ENCODE results near the gene DAPK1. TPM values are rescaled to one million over a fixed set of nuclear protein-coding genes. Genes with fewer than 3 reads are reported as not detected.
"Not testable (repeated sequence)": the region's sequence is repeated elsewhere in the genome, so short reads cannot be mapped to it uniquely, and the experiment has no call there.

Gene DAPK1
- polyA plus RNA-seq, 1 experiment: 0.12 TPM

DNA sequence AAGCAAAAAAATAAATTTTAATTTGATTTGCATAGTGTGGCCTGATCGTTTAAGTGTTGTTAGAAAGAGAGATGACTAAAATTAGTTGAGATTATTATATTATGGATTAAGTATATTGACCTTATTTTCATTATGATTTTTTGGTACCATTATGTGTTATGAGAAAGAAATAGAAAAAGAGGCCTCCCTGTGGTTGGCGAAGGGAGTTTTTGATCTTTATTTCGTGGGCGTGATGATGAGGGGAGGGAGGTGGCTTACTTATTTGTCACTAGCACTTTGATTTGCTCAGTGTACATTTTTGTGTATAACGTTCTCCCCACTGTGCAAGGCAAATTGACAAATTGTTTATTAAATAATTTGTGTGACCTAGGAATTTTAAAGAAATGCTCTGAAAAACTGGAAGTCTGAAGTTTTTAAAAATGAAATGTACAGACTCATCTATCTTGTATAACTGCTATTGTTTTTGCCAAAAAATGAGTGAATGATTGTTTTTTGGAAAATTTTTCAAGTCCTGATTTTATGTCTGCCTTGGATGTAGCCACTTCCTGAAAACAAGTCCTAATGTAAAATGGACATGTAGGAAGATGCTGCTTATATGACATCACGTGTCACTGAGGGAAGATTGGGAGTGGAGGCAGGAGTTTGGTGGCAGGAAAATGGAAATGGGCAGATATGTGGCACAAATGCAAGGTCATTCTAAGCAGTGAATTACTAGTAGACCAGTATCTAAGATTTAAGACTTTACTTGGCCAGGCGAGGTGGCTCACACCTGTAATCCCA is 3.0 kb downstream of the DAPK1 start:
- TF ChIP-seq, protein P1, sequence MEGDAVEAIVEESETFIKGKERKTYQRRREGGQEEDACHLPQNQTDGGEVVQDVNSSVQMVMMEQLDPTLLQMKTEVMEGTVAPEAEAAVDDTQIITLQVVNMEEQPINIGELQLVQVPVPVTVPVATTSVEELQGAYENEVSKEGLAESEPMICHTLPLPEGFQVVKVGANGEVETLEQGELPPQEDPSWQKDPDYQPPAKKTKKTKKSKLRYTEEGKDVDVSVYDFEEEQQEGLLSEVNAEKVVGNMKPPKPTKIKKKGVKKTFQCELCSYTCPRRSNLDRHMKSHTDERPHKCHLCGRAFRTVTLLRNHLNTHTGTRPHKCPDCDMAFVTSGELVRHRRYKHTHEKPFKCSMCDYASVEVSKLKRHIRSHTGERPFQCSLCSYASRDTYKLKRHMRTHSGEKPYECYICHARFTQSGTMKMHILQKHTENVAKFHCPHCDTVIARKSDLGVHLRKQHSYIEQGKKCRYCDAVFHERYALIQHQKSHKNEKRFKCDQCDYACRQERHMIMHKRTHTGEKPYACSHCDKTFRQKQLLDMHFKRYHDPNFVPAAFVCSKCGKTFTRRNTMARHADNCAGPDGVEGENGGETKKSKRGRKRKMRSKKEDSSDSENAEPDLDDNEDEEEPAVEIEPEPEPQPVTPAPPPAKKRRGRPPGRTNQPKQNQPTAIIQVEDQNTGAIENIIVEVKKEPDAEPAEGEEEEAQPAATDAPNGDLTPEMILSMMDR (IDR thresholded peaks at IDR 0.05; ENCODE audit: low read depth, low read length): no peak
- no peak overlapping the region for H3K27ac ChIP-seq (ENCODE audit: low read depth, low read length)
- H3K9me3 ChIP-seq (ENCODE audit: control insufficient read depth, insufficient read depth, low read length): no peaks in the 10 kb centered on the region; the same call in 1 of the 2 replicates
- DNase-seq (ENCODE audit: low read depth, low spot score): no peak
- H3K27me3 ChIP-seq (ENCODE audit: control insufficient read depth, insufficient read depth, low read length): peaks cover 21% of the 10 kb centered on the region
- POLR2A ChIA-PET: no interaction called here
- H3K4me3 ChIP-seq (ENCODE audit: low read depth, low read length): no peak overlapping the region
- CTCF ChIA-PET: no interaction called here

DNA sequence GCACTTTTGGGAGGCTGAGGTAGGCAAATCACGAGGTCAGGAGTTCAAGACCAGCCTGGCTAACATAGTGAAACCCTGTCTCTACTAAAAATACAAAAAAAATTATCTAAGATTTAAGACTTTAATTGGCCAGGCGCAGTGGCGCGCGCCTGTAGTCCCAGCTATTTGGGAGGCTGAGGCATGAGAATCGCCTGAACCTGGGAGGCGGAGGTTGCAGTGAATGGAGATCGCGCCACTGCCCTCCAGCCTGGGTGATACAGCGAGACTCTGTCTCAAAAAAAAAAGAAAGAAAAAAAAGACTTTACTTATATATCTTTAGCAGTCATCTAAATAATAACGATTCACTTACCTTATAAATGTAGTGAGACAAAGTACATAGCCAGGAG is 3.6 kb downstream of the DAPK1 start:
- POLR2A ChIA-PET; DNase-seq (ENCODE audit: low read depth, low spot score); H3K9me3 ChIP-seq (ENCODE audit: control insufficient read depth, insufficient read depth, low read length); H3K4me3 ChIP-seq (ENCODE audit: low read depth, low read length); H3K27ac ChIP-seq (ENCODE audit: low read depth, low read length); CTCF ChIA-PET: not testable (repeated sequence)
- H3K27me3 ChIP-seq (ENCODE audit: control insufficient read depth, insufficient read depth, low read length): peaks cover 21% of the 10 kb centered on the region

DNA sequence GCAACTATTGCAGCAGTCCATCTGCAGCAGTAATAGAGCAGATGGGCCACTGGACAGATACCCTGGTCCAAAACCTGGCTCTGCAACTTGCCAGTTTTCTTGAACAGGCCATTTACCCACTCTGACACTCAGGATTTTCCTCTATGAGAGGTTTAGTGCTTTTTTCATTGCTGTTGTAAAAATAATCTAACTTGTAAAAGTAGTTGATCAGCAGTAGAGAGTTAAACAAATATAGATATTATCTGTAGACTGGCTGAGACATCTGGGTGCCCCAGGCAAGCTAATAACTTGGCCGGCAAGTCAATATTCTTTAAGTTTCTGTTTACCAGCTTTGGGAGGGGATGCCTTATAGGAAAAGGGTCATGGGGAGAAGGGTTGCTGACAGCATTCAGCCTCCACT is 4.1 kb downstream of the DAPK1 start:
- TF ChIP-seq, protein P1 (IDR thresholded peaks at IDR 0.05; ENCODE audit: low read depth, low read length): no peak
- no peak overlapping the region for H3K4me3 ChIP-seq (ENCODE audit: low read depth, low read length)
- ChIA-PET CTCF (no interaction called here), POLR2A (no interaction called here)
- H3K9me3 ChIP-seq (ENCODE audit: control insufficient read depth, insufficient read depth, low read length): no peaks in the 10 kb centered on the region; the same call in 1 of the 2 replicates
- H3K27me3 ChIP-seq (ENCODE audit: control insufficient read depth, insufficient read depth, low read length): peaks cover 19% of the 10 kb centered on the region
- no peak for DNase-seq (ENCODE audit: low read depth, low spot score)
- H3K27ac ChIP-seq (ENCODE audit: low read depth, low read length): no peak overlapping the region

DNA sequence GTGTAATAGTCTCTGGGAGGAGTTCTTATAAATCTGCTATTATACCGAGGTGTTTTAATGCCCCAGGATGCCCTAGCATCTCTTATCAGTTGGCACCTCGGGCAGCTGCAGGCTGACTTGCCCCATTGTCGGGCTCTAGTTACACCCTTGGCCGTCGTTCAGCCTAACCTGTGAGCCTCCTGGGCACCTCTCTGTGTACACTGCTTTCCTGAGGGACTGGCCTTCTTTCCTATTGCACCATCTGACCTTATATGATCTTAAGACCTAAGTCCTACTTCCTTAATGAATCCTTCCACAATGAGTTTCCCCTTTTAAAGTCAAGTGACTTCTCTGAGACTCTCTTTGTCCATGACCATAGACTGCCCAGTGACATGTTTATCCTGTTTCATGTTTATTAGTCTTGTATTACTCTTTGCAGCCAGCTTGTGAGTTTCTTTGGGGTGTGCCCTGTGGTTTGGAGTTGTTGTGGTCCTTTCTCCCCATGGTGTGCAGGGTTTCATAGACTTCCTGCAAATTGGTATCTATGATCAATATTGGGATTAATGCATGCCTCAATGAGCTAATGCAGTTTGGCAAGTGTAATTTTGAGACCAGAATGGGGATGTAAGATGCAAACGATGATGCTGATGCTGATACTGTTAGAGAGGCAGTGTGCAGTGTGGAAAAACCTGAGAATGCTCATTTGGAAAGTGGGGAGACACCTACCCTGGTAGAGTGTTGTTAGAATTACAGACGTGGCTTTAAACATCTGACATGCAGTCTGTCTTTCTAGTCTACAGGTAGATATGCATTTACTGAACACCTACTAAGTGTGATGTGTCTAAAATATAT is 4.9 kb downstream of the DAPK1 start:
- H3K27ac ChIP-seq (ENCODE audit: low read depth, low read length): no peak overlapping the region
- CTCF ChIA-PET: no interaction called here
- H3K4me3 ChIP-seq (ENCODE audit: low read depth, low read length): no peak overlapping the region
- peaks cover 13% of the 10 kb centered on the region for H3K27me3 ChIP-seq (ENCODE audit: control insufficient read depth, insufficient read depth, low read length)
- no peaks in the 10 kb centered on the region; the same call in 1 of the 2 replicates for H3K9me3 ChIP-seq (ENCODE audit: control insufficient read depth, insufficient read depth, low read length)
- TF ChIP-seq, protein P1 (IDR thresholded peaks at IDR 0.05; ENCODE audit: low read depth, low read length): no peak
- POLR2A ChIA-PET: no interaction called here
- no peak for DNase-seq (ENCODE audit: low read depth, low spot score)

DNA sequence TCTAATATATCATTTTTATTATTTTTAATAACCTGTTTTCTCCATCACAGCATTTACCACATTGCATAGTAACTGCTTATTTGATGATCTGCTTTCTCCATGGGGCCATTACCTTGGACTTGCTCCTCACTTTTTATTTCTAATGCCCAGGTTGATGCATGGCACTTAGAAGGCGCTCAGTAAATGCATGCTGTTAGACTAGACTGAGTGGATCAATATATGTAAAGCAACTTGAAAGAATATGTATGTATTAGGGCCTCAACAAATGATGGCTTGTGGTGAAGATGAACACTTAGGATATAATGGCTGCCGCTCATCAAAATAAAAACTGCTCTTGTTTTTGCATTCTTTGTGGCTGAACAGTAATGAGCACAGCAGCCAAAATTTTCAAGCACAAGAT is 5.8 kb downstream of the DAPK1 start:
- TF ChIP-seq, protein P1 (IDR thresholded peaks at IDR 0.05; ENCODE audit: low read depth, low read length): no peak
- ChIA-PET POLR2A (no interaction called here), CTCF (no interaction called here)
- Histone ChIP-seq H3K27ac (ENCODE audit: low read depth, low read length) (no peak overlapping the region), H3K27me3 (ENCODE audit: control insufficient read depth, insufficient read depth, low read length) (peaks cover 8% of the 10 kb centered on the region), H3K9me3 (ENCODE audit: control insufficient read depth, insufficient read depth, low read length) (no peaks in the 10 kb centered on the region; the same call in 1 of the 2 replicates), H3K4me3 (ENCODE audit: low read depth, low read length) (no peak overlapping the region)
- DNase-seq (ENCODE audit: low read depth, low spot score): no peak

All from AG04450 (cell line).